HEK293T (cell line): ENCODE results near the gene CCL27.

ENCODE experiments used
- ARNT ChIP-seq: fragments of 450-650 bp; IDR thresholded peaks from 2 replicates; pipeline ENCODE4 v1.6.1; 2017; ENCODE audit warnings: mild to moderate bottlenecking
- BHLHE40 ChIP-seq: fragments of 450-650 bp; IDR thresholded peaks from 2 replicates; pipeline ENCODE4 v1.6.1; 2016; ENCODE audit warnings: mild to moderate bottlenecking, moderate library complexity, borderline replicate concordance
- CTBP1 ChIP-seq: fragments of 450-650 bp; IDR thresholded peaks from 2 replicates; pipeline ENCODE4 v1.6.1; 2016; ENCODE audit warnings: borderline replicate concordance
- ELF4 ChIP-seq: fragments of 450-650 bp; IDR thresholded peaks from 2 replicates; pipeline ENCODE4 v1.6.1; 2017; ENCODE audit warnings: antibody characterized with exemption
- FOXA1 ChIP-seq: fragments of 450-650 bp; IDR thresholded peaks from 2 replicates; pipeline ENCODE4 v1.6.1; 2016; ENCODE audit warnings: mild to moderate bottlenecking
- FOXK2 ChIP-seq: fragments of 450-650 bp; IDR thresholded peaks from 2 replicates; pipeline ENCODE4 v1.6.1; 2016; ENCODE audit warnings: mild to moderate bottlenecking
- FOXM1 ChIP-seq: fragments of 450-650 bp; IDR thresholded peaks from 2 replicates; pipeline ENCODE4 v1.6.1; 2017; ENCODE audit warnings: mild to moderate bottlenecking, borderline replicate concordance
- NFRKB ChIP-seq: fragments of 450-650 bp; IDR thresholded peaks from 2 replicates; pipeline ENCODE4 v1.6.1; 2016; ENCODE audit warnings: mild to moderate bottlenecking, moderate library complexity
- PKNOX1 ChIP-seq: fragments of 450-650 bp; IDR thresholded peaks from 2 replicates; pipeline ENCODE4 v1.6.1; 2016
- SP1 ChIP-seq: fragments of 450-650 bp; IDR thresholded peaks from 2 replicates; pipeline ENCODE4 v1.6.1; 2017

GRCh38 chr9:34689512-34689911 is 27.1 kb upstream of the CCL27 start:
- no peak for TF ChIP-seq FOXM1
- TF ChIP-seq BHLHE40: no peak
- TF ChIP-seq NFRKB: no peak
- no peak for TF ChIP-seq FOXA1
- TF ChIP-seq FOXK2: no peak
- no peak for TF ChIP-seq SP1
- TF ChIP-seq ELF4: no peak
- no peak for TF ChIP-seq CTBP1
- no peak for TF ChIP-seq PKNOX1
- no peak for TF ChIP-seq ARNT
